ENCODE measurements around the gene GSTM1. TPM values are rescaled to one million over a fixed set of nuclear protein-coding genes. Genes with fewer than 3 reads are reported as not detected.

Gene GSTM1
- total and polyA plus RNA-seq, 4 donors: 0.10 to 36.9 TPM; not detected in 2

- no peak for TF ChIP-seq CTCF (IDR thresholded peaks at IDR 0.05; ENCODE audit: control extremely low read depth, extremely low read depth)
- H3K9ac ChIP-seq (ENCODE audit: insufficient read depth in 1 of 2, low read length in 2 of 2): no peak overlapping the region
- no peak overlapping the region for H3K4me3 ChIP-seq
- H3K27ac ChIP-seq (ENCODE audit: low read depth in 1 of 2, low read length in 1 of 2): no peak overlapping the region
- no peaks in the 10 kb centered on the region for H3K9me3 ChIP-seq (ENCODE audit: control insufficient read depth in 4 of 4, insufficient read depth in 3 of 4, low read length in 3 of 4)
- ATAC-seq (ENCODE audit: insufficient read depth, low FRiP score) (no peak), DNase-seq (no peak)
- H3K27me3 ChIP-seq (ENCODE audit: control insufficient read depth in 3 of 3, insufficient read depth in 3 of 3, low read length in 2 of 3): no peaks in the 10 kb centered on the region
- peaks cover 0 to 2% (median 0%) of the 10 kb centered on the region in 4 donors for H3K36me3 ChIP-seq (ENCODE audit: control insufficient read depth in 4 of 4, insufficient read depth in 4 of 4, low read length in 4 of 4)
- H3K4me1 ChIP-seq (ENCODE audit: control insufficient read depth in 5 of 5, insufficient read depth in 5 of 5, low read length in 5 of 5): peaks cover 0 to 3% (median 0%) of the 10 kb centered on the region in 5 donors
- 57 to 71% methylated on average over 3 of the region's 3 CpGs for WGBS, 2 donors
Observed at GRCh38 chr1:109716570-109717090, 29.0 kb downstream of the GSTM1 start.

- Histone ChIP-seq H3K27ac (ENCODE audit: low read depth in 1 of 2, low read length in 1 of 2) (no peak overlapping the region), H3K9ac (ENCODE audit: insufficient read depth in 1 of 2, low read length in 2 of 2) (no peak overlapping the region), H3K36me3 (ENCODE audit: control insufficient read depth in 4 of 4, insufficient read depth in 4 of 4, low read length in 4 of 4) (peaks cover 0 to 2% (median 0%) of the 10 kb centered on the region in 4 donors), H3K4me3 (no peak overlapping the region), H3K9me3 (ENCODE audit: control insufficient read depth in 4 of 4, insufficient read depth in 3 of 4, low read length in 3 of 4) (no peaks in the 10 kb centered on the region), H3K4me1 (ENCODE audit: control insufficient read depth in 5 of 5, insufficient read depth in 5 of 5, low read length in 5 of 5) (peaks cover 0 to 3% (median 0%) of the 10 kb centered on the region in 5 donors), H3K27me3 (ENCODE audit: control insufficient read depth in 3 of 3, insufficient read depth in 3 of 3, low read length in 2 of 3) (no peaks in the 10 kb centered on the region)
- TF ChIP-seq CTCF (IDR thresholded peaks at IDR 0.05; ENCODE audit: control extremely low read depth, extremely low read depth): no peak
- 86 to 94% methylated on average over 5 of the region's 5 CpGs for WGBS, 2 donors
- ATAC-seq (ENCODE audit: insufficient read depth, low FRiP score) (no peak), DNase-seq (no peak)
Observed at GRCh38 chr1:109717729-109718128, 30.1 kb downstream of the GSTM1 start.

GRCh38 chr1:109718495-109718894, 30.9 kb downstream of the GSTM1 start:
- Histone ChIP-seq H3K4me1 (ENCODE audit: control insufficient read depth in 5 of 5, insufficient read depth in 5 of 5, low read length in 5 of 5) (peaks cover 0 to 3% (median 0%) of the 10 kb centered on the region in 5 donors), H3K27me3 (ENCODE audit: control insufficient read depth in 3 of 3, insufficient read depth in 3 of 3, low read length in 2 of 3) (no peaks in the 10 kb centered on the region), H3K9me3 (ENCODE audit: control insufficient read depth in 4 of 4, insufficient read depth in 3 of 4, low read length in 3 of 4) (no peaks in the 10 kb centered on the region), H3K27ac (ENCODE audit: low read depth in 1 of 2, low read length in 1 of 2) (no peak overlapping the region), H3K4me3 (no peak overlapping the region), H3K36me3 (ENCODE audit: control insufficient read depth in 4 of 4, insufficient read depth in 4 of 4, low read length in 4 of 4) (peaks cover 0 to 2% (median 0%) of the 10 kb centered on the region in 4 donors), H3K9ac (ENCODE audit: insufficient read depth in 1 of 2, low read length in 2 of 2) (no peak overlapping the region)
- DNase-seq (no peak), ATAC-seq (ENCODE audit: insufficient read depth, low FRiP score) (no peak)
- TF ChIP-seq CTCF (IDR thresholded peaks at IDR 0.05; ENCODE audit: control extremely low read depth, extremely low read depth): no peak
- 88 to 94% methylated on average over 2 of the region's 2 CpGs for WGBS, 2 donors

GRCh38 chr1:109719337-109719837, 31.8 kb downstream of the GSTM1 start:
- Histone ChIP-seq H3K27ac (ENCODE audit: low read depth in 1 of 2, low read length in 1 of 2) (no peak overlapping the region), H3K9ac (ENCODE audit: insufficient read depth in 1 of 2, low read length in 2 of 2) (no peak overlapping the region), H3K9me3 (ENCODE audit: control insufficient read depth in 4 of 4, insufficient read depth in 3 of 4, low read length in 3 of 4) (no peaks in the 10 kb centered on the region), H3K4me1 (ENCODE audit: control insufficient read depth in 5 of 5, insufficient read depth in 5 of 5, low read length in 5 of 5) (peaks cover 0 to 3% (median 0%) of the 10 kb centered on the region in 5 donors), H3K36me3 (ENCODE audit: control insufficient read depth in 4 of 4, insufficient read depth in 4 of 4, low read length in 4 of 4) (peaks cover 0 to 2% (median 0%) of the 10 kb centered on the region in 4 donors), H3K27me3 (ENCODE audit: control insufficient read depth in 3 of 3, insufficient read depth in 3 of 3, low read length in 2 of 3) (no peaks in the 10 kb centered on the region), H3K4me3 (no peak overlapping the region)
- TF ChIP-seq CTCF (IDR thresholded peaks at IDR 0.05; ENCODE audit: control extremely low read depth, extremely low read depth): no peak
- 68 to 78% methylated on average over 5 of the region's 5 CpGs for WGBS, 2 donors
- no peak for ATAC-seq (ENCODE audit: insufficient read depth, low FRiP score)
- no peak for DNase-seq

Measured in lung (tissue), 12 donors.